Endothelial cell of umbilical vein (primary cell): ENCODE results near the gene GAS2L3. TPM values are rescaled to one million over a fixed set of nuclear protein-coding genes. Genes with fewer than 3 reads are reported as not detected.

Source experiments
- BruUV-seq: library from RNA; stranded (reverse); fragments of 400-500 nt; replicated peaks from 2 replicates; lab custom pipeline; 2021; lab: Mats Ljungman, UMichigan
- CTCF ChIA-PET: fragments of 300-600, 350-600 bp; sonication (Branson Sonifier 250); formaldehyde crosslinking; loops from one replicate; lab custom pipeline; 2021; ENCODE audit warnings: antibody characterized with exemption, inconsistent platforms; lab: Charles Lee
- POLR2A ChIA-PET: fragments of 300-600, 350-600 bp; sonication (Branson Sonifier 250); formaldehyde crosslinking; loops from one replicate; lab custom pipeline; 2021; ENCODE audit warnings: antibody characterized with exemption, inconsistent platforms; lab: Charles Lee
- DNase-seq: peaks from one replicate; pipeline ENCODE4 v3.0.0-alpha.2; 2011; ENCODE audit warnings: low read depth, low spot score
- FAIRE-seq: peaks from 2 replicates; lab custom pipeline; 2011; peaks lifted over from hg19 to GRCh38; lab: Jason Lieb, UNC
- H2AFZ ChIP-seq: 2 replicates; pipeline ENCODE4 v1.6.0; 2012; ENCODE audit warnings: low read depth, low read length, control low read depth, inconsistent platforms
- H3K27ac ChIP-seq: 2 replicates; pipeline ENCODE4 v1.5.1; 2011; ENCODE audit warnings: low read depth, mild to moderate bottlenecking, control low read depth, low read length, moderate library complexity; ENCODE audit not compliant: insufficient read depth
- H3K27me3 ChIP-seq, 2 experiments: 2 replicates each; pipeline versions ENCODE4 v1.6.0 to v1.6.1; 2011; ENCODE audit warnings: low read length in 2 of 2, mixed read lengths in 1 of 2; ENCODE audit not compliant: control insufficient read depth in 2 of 2, insufficient read depth in 2 of 2
- H3K36me3 ChIP-seq, 2 experiments: 2 replicates in 1 of 2; 3 replicates in 1 of 2; pipeline ENCODE4 v1.5.1; 2011; ENCODE audit warnings: low read length in 2 of 2, mild to moderate bottlenecking in 1 of 2, moderate library complexity in 1 of 2; ENCODE audit not compliant: control insufficient read depth in 2 of 2, insufficient read depth in 2 of 2; ENCODE audit errors: extremely low read depth in 1 of 2
- H3K4me1 ChIP-seq: 3 replicates; pipeline ENCODE4 v1.5.1; 2011; ENCODE audit warnings: mild to moderate bottlenecking, low read length; ENCODE audit not compliant: control insufficient read depth, insufficient read depth; ENCODE audit errors: extremely low read depth
- H3K4me2 ChIP-seq: 2 replicates; pipeline ENCODE4 v1.6.1; 2011; ENCODE audit warnings: low read length, control low read depth, mixed read lengths; ENCODE audit not compliant: insufficient read depth
- H3K4me3 ChIP-seq, 3 experiments: fragments of 200-600 bp in 1 of 3; sonication (generic), shearing (Covaris generic) in 1 of 3; replicated peaks in 1 of 3; 2 replicates each; pipeline ENCODE4 v1.5.1; 2011 to 2016; ENCODE audit warnings: control low read depth in 3 of 3, low read length in 3 of 3, mild to moderate bottlenecking in 2 of 3, inconsistent platforms in 1 of 3, low read depth in 1 of 3, moderate library complexity in 1 of 3; ENCODE audit not compliant: insufficient read depth in 1 of 3
- H3K79me2 ChIP-seq: 2 replicates; pipeline ENCODE4 v1.6.0; 2012; ENCODE audit warnings: low read length, inconsistent platforms; ENCODE audit not compliant: control insufficient read depth, insufficient read depth
- H3K9ac ChIP-seq: replicated peaks from 2 replicates; pipeline ENCODE3; 2011; ENCODE audit warnings: low read length, control low read depth; ENCODE audit not compliant: insufficient read depth; ENCODE audit errors: extremely low read depth
- H3K9me1 ChIP-seq: replicated peaks from 3 replicates; pipeline ENCODE4 v1.6.0; 2011; ENCODE audit warnings: mild to moderate bottlenecking, low read length; ENCODE audit not compliant: control insufficient read depth, insufficient read depth; ENCODE audit errors: extremely low read depth
- H3K9me3 ChIP-seq: replicated peaks from 2 replicates; pipeline ENCODE4 v1.5.1; 2012; ENCODE audit warnings: low read length, inconsistent platforms; ENCODE audit not compliant: control insufficient read depth, insufficient read depth
- H4K20me1 ChIP-seq: replicated peaks from 2 replicates; pipeline ENCODE3; 2011; ENCODE audit warnings: mild to moderate bottlenecking, low read length; ENCODE audit not compliant: control insufficient read depth, insufficient read depth; ENCODE audit errors: extremely low read depth
- EZH2 ChIP-seq: IDR thresholded peaks from 2 replicates; pipeline ENCODE4 v1.6.1; 2012; ENCODE audit warnings: borderline replicate concordance, low read depth, mild to moderate bottlenecking, moderate library complexity, low read length, inconsistent platforms; ENCODE audit not compliant: severe bottlenecking
- FOS ChIP-seq: IDR thresholded peaks from 2 replicates; pipeline ENCODE4 v1.6.1; 2011; ENCODE audit warnings: mild to moderate bottlenecking, low read length, moderate library complexity, borderline replicate concordance; ENCODE audit not compliant: insufficient read depth
- GATA2 ChIP-seq: IDR thresholded peaks from 2 replicates; pipeline ENCODE4 v1.7.0; 2011; ENCODE audit warnings: low read depth, mild to moderate bottlenecking, moderate library complexity, mixed read lengths, low read length; ENCODE audit not compliant: insufficient read length, insufficient read depth
- JUN ChIP-seq: IDR thresholded peaks from 2 replicates; pipeline ENCODE4 v1.6.1; 2011; ENCODE audit warnings: borderline replicate concordance, low read depth; ENCODE audit not compliant: insufficient read length, insufficient read depth
- MYC ChIP-seq: IDR thresholded peaks from one replicate; pipeline ENCODE4 v1.6.1; 2011; ENCODE audit warnings: mild to moderate bottlenecking, low read depth, low read length
- POLR2A ChIP-seq: IDR thresholded peaks from 2 replicates; pipeline ENCODE4 v1.6.1; 2012; ENCODE audit warnings: low read depth, mild to moderate bottlenecking, control low read depth, low read length
- POLR2AphosphoS5 ChIP-seq: IDR thresholded peaks from 2 replicates; pipeline ENCODE4 v1.6.1; 2012; ENCODE audit warnings: low read depth, mild to moderate bottlenecking, control low read depth, low read length, moderate library complexity; ENCODE audit not compliant: insufficient read depth
- dilution Hi-C: fragments of 300-500 bp; cut with MboI; formaldehyde crosslinking; loops from one replicate; pipeline ENCODE4 v1.15.0; 2019; ENCODE audit warnings: low sequenced_read_pairs; ENCODE audit not compliant: extremely low pct_ligation_motif_present
- intact Hi-C: fragments of 100-400 bp; cut with micrococcal nuclease; formaldehyde crosslinking; loops from one replicate; pipeline ENCODE4 v1.10.0; 2022
- polyA plus RNA-seq, 4 experiments: library from polyadenylated mRNA; depleted of rRNA in 3 of 4; stranded (reverse) in 3 of 4; unstranded in 1 of 4; fragments of >200 nt; gene quantifications; 2 replicates each; pipeline versions ENCODE4 v1.2.1 to v1.2.3, GENCODE V29; 2011 to 2012; ENCODE audit warnings: missing spikeins in 1 of 4
- total RNA-seq: library from RNA; stranded (reverse); gene quantifications from 2 replicates; pipeline ENCODE4 v1.2.3, GENCODE V29; 2021
- TF ChIP-seq, protein P1 (sequence below), 2 donors: IDR thresholded peaks; 1 replicate in 1 of 2; 2 replicates in 1 of 2; pipeline ENCODE4 v1.5.1; 2011; ENCODE audit warnings: low read length in 2 of 2, mild to moderate bottlenecking in 2 of 2, moderate library complexity in 2 of 2, control low read depth in 1 of 2, inconsistent platforms in 1 of 2, low read depth in 1 of 2; ENCODE audit not compliant: insufficient read depth in 1 of 2; ENCODE audit errors: extremely low read depth in 1 of 2
- TF ChIP-seq, protein P2 (sequence below): IDR thresholded peaks from 2 replicates; pipeline ENCODE4 v1.6.1; 2011; ENCODE audit not compliant: insufficient read depth, insufficient read length

GAS2L3 gene
- total and polyA plus RNA-seq, 2 donors (not counting 3 experiments of a cell fraction or from before 2014, with no cell fraction given) = 6.5 to 47.1 TPM

DNA sequence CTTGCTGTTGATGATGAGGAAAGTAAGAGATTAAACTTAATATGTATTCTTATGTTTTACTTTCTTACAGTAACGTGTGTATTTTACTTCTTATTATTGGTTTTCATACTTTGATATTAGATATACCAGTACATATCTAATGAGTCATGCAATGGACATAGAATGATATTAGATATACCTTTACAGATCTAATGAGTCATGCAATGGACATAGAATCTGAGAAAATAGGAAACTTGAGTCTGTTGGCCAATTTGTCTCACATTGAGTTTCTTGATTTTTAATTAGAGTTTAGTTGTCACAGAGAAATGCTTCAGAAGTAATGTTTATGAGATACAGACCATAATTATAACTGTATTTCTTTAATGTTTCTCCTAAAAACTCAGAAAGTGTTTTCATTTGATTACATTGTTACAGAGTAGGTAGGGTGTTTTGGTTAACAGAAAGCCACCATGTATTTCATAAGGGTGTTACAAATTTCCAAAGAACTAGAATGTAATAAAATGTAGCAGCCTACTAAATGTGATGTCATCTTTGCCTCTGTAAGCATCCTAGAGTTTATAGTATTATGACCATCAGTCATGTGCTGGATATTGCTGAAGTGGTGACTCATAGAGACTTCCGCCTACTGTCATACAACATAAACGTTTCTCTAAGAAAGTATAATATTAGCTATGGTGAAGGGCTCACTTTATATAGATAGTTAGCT is 3.0 kb downstream of the GAS2L3 start:
- H3K27ac ChIP-seq = peak overlapping the region; percentile 91
- H3K27me3 ChIP-seq = no peaks in the 10 kb centered on the region
- H3K4me3 ChIP-seq = no peak overlapping the region
- H2AFZ ChIP-seq = no peak overlapping the region
- intact Hi-C loops (loop anchor here (10.0 kb wide), 1 partner anchor 1118 kb away; the partner anchor contains the start of gene CHPT1), dilution Hi-C loops (no loop called here)
- DNase-seq = peak; percentile 88
- no peaks in the 10 kb centered on the region for H4K20me1 ChIP-seq
- H3K4me2 ChIP-seq = peak overlapping the region; percentile 95
- CTCF ChIA-PET = interaction anchor here (0.8 to 1.2 kb wide), 3 partner anchors 17 to 22 kb away, joined by 3 to 5 read pairs (median 3); no protein-coding TSS in a partner anchor
- no peaks in the 10 kb centered on the region for H3K9me1 ChIP-seq
- TSS peak; percentile 39 for BruUV-seq
- H3K4me1 ChIP-seq = peaks cover 34% of the 10 kb centered on the region
- TF ChIP-seq FOS (peak; percentile 76), JUN (peak; percentile 99), POLR2AphosphoS5 (no peak)
- H3K9ac ChIP-seq = peak overlapping the region; percentile 57
- FAIRE-seq = peak; percentile 80
- peaks cover 72% of the 10 kb centered on the region for H3K79me2 ChIP-seq
- peaks cover 0 to 4% of the 10 kb centered on the region in 2 experiments for H3K36me3 ChIP-seq
- no peaks in the 10 kb centered on the region for H3K9me3 ChIP-seq
- POLR2A ChIA-PET = no interaction called here

DNA sequence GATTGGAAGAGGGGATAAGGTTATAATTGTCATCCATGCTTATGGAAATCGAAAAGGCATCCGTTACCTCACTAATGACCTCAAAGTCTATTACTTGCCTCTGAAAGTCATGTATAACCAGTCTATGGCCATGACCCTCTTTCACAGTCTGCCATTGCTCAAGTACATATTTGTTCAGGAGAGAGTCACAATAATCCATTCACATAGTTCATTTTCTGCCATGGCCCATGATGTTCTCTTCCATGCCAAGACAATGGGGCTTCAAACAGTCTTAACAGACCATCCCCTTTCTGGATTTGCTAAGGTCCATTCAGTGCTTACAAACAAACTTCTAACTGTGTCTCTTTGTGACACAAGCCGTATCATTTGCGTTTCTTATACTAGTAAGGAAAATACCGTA is 5.4 kb downstream of the GAS2L3 start:
- Histone ChIP-seq H3K4me1 (peaks cover 35% of the 10 kb centered on the region), H3K4me3 (no peak overlapping the region), H3K36me3 (peaks cover 0 to 4% of the 10 kb centered on the region in 2 experiments), H2AFZ (no peak overlapping the region), H3K27ac (no peak overlapping the region), H3K9me1 (no peaks in the 10 kb centered on the region), H3K4me2 (no peak overlapping the region), H3K27me3 (no peaks in the 10 kb centered on the region), H3K9ac (no peak overlapping the region), H3K79me2 (peaks cover 93% of the 10 kb centered on the region), H4K20me1 (no peaks in the 10 kb centered on the region), H3K9me3 (no peaks in the 10 kb centered on the region)
- intact Hi-C loops (loop anchor here (10.0 kb wide), 1 partner anchor 1116 kb away; the partner anchor contains the start of gene CHPT1), dilution Hi-C loops (no loop called here)
- ChIA-PET CTCF (interaction anchor here (1.3 kb wide), 1 partner anchor 14 kb away, joined by 4 read pairs; no protein-coding TSS in a partner anchor), POLR2A (no interaction called here)
- DNase-seq = no peak
- TF ChIP-seq MYC (no peak), POLR2AphosphoS5 (no peak), EZH2 (no peak), JUN (no peak), GATA2 (no peak), POLR2A (no peak), FOS (no peak)
- TF ChIP-seq, protein P1, sequence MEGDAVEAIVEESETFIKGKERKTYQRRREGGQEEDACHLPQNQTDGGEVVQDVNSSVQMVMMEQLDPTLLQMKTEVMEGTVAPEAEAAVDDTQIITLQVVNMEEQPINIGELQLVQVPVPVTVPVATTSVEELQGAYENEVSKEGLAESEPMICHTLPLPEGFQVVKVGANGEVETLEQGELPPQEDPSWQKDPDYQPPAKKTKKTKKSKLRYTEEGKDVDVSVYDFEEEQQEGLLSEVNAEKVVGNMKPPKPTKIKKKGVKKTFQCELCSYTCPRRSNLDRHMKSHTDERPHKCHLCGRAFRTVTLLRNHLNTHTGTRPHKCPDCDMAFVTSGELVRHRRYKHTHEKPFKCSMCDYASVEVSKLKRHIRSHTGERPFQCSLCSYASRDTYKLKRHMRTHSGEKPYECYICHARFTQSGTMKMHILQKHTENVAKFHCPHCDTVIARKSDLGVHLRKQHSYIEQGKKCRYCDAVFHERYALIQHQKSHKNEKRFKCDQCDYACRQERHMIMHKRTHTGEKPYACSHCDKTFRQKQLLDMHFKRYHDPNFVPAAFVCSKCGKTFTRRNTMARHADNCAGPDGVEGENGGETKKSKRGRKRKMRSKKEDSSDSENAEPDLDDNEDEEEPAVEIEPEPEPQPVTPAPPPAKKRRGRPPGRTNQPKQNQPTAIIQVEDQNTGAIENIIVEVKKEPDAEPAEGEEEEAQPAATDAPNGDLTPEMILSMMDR (IDR thresholded peaks at IDR 0.05; ENCODE audit: extremely low read depth in 1 of 2, insufficient read depth in 1 of 2, low read depth in 1 of 2, low read length in 2 of 2) = no peak
- TF ChIP-seq, protein P2, sequence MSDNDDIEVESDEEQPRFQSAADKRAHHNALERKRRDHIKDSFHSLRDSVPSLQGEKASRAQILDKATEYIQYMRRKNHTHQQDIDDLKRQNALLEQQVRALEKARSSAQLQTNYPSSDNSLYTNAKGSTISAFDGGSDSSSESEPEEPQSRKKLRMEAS = no peak
- no TSS peak for BruUV-seq
- FAIRE-seq = no peak
